SIG-M5 treated with dmso at 0.1 percent for 504 hours (cell line): ENCODE measurements around the gene NPEPL1.
A peak's percentile ranks its signal among the peaks of the same experiment; 100 is the strongest.
"Not testable (repeated sequence)": the region's sequence is repeated elsewhere in the genome, so short reads cannot be mapped to it uniquely, and the experiment has no call there.

Source experiments
- DNase-seq: peaks from one replicate; lab custom pipeline; 2025; ENCODE audit not compliant: unreplicated experiment; lab: John Stamatoyannopoulos, UW

The NPEPL1 gene

DNA sequence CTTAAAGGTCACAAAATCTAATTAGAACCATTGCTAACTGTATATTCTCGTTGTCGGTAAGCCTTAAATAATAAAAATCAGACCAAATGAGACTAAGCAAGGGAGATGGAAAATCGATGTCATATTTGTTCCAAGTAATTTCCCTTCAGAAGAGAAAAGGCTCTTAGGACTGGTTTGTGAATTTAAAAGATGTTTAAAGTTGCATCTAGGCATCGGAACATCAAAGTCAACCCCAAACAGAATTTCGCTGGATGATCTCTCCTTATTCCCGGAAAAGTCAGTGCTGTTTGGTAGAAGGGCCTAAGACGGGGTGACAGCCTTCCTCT, 63.8 kb downstream of the NPEPL1 start:
- no peak for DNase-seq

DNA sequence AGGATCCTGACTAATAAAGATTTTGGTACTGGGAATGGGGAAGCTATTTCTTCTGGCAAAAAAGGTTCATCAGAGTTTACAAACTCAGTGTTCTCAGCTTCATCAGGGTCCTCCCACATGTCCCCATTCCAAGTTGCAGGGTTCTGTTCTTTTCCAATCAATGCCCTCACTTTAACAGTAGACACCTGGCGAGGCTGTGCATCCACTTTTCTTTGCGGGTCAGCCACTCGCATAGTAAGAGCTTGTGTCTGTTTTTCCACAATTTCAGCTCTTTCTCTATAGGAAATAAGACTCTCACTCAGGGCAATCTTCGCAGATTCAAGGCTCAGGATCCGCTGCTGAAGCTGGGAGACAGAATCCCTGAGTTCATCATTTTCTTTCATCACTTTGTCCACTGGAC, 65.0 kb downstream of the NPEPL1 start:
- not testable (repeated sequence) for DNase-seq

DNA sequence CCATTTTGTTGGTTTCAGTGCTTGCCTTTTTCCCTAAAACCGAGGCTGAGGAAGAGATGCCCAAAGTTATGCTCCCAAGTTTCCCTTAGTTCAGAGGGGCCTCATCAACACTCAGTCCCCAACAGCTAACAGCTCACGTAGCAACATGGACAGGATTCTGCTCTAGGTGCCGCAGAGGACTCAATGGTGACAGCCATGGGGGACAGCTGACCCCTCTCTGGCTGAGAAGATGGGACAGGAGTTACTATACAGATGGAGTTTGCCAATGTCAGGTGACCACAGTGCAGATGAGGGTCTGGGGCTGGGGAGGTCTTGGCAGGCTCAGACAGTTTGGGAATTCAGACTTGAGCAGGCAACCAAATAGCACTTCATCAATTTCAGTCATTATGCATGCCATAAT, 67.3 kb downstream of the NPEPL1 start:
- no peak for DNase-seq

DNA sequence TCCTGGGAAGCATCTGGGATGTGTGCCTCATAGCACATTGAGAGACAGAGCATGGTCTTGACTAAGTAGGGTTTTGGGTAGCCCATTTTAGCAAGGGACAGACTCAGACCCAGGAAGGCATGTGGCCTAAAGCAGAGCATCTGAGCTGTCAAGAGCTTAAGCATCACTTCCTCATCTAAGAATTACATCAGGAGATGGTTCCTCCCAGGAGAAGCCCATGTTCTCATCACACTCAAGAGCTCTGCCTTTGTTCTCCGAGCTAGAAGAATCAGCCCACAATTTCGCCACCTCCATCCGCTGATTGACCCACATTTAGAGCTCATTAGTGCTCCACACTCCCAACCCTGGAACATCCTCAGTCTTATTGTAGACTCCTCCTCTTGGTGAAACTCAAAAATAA, 68.3 kb downstream of the NPEPL1 start:
- peak; percentile 93 for DNase-seq

DNA sequence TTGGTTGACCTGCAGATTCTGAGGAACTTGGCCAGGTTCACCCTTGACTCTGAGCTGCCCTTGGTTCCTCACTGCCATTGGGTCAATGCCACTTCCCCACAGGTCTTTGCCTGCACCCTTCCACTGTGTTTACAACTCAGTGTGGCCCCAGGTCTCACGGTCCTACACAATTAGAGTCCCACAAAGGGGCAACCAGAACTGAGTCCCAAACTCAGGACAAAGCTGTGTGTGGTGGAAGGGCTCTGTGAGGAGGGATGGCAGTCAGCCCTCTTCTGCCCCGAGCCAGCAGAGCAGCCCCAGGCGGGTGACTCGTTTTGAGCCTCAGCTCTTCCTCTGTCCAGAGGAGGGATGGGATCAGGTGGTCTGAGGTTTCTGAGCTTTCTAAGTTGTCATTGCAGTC, 69.5 kb downstream of the NPEPL1 start:
- no peak for DNase-seq

DNA sequence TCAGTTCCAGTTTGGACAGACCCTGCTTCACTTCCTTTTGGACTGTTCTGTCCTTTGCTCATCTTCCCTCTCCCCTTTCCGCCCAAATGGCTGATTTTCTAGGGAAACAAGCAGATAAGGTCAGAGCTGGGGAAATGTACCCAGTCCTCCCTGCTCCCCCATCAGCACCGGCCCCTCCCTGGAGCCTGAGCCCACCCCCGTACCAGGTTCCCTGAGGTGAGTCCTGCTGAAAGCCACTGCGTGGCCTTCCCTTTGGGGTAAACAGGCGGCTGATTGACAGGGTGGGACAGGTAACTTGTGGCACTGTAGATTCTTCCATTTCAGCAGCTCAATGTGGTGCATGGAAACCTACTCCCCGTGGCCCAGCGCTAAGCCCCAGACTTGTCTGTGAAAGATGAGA, 70.5 kb downstream of the NPEPL1 start:
- DNase-seq = no peak
